T-helper 1 cell treated with Interleukin-12 subunit alpha and Interleukin-12 subunit beta and Interleukin-4 antibody, amounts not matched to agents 30 ng/mL and 1 ng/mL, for 36 hours (primary cell): ENCODE data around the gene GNGT1. TPM values are rescaled to one million over a fixed set of nuclear protein-coding genes. Genes with fewer than 3 reads are reported as not detected.

Experiments used
- intact Hi-C: fragments of 100-400 bp; cut with micrococcal nuclease; formaldehyde crosslinking; loops from one replicate; pipeline ENCODE4 v1.15.1; 2024
- total RNA-seq: library from RNA; stranded (reverse); gene quantifications from 2 replicates; pipeline ENCODE4 v1.2.3, GENCODE V29; 2022

Gene GNGT1
- total RNA-seq, 1 donor from 2014 or later, result not detected

DNA sequence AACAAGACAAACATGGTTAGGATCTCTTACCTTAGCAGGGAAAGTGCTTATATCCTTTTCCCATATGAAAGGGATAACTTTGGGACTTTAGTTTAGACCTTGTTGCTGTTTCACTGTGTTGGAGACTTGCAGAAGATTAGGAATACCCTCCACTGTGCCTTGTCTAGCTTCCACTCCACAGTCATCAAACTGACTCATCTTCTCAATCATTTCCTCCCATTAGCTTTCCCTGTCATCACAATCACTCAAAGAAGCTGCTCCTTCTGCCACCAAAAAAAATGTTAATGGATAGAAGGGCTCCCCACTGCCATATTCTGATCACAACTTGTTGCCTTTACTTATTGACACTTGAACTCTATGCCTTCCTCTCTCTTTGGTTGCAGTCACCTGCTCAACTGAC lies 31.9 kb downstream of the GNGT1 start:
- intact Hi-C loops, result no loop called here

DNA sequence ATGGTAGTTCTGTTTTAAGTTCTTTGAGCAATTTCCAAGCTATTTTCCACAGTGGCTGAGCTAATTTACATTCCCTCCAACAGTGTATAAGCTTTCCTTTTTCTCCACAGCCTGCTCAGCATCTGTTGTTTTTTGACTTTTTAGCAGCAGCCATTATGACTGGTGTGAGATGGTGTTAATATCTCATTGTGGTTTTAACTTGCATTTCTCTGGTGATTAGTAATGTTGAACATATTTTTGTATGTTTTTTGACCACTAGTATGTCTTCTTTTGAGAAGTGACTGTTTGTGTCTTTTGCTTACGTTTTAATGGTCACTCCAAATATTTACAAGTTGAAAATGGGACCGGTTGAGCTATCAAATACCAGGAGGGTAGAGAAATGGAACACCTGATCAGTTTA lies 35.6 kb downstream of the GNGT1 start:
- intact Hi-C loops, result no loop called here

DNA sequence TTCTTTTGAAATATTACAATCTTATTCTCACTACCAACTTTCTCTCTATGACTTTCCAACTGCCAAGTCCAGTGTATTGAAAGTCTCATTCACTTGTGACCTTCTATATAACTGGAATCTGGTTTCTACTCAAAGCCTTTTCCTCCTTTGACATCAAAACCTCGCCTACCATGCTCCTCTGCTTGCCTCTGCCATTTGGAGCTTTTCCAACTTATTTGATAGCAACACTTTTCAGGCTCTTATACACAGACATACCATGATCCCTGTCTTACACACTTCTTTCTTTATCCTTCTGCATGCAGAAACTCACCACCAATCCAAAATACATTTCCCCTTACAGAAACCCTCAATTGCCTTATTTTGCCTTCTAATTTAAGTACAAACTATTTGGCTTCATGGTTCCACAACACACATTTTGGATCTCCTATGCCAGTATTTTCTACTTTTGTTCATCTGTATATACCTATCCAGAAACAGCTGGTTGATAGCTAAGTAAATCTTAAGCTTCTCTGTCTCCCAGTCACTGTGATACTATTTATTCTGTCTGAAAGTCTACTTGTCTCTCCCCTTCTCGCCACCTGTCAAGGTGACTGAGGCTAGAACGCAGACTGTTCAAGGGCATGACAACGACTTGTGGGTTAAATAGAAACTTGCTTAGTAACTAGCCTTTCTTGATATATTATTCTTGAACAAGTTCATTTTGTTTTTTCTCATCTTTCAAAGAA lies 37.6 kb downstream of the GNGT1 start:
- intact Hi-C loops, result no loop called here

DNA sequence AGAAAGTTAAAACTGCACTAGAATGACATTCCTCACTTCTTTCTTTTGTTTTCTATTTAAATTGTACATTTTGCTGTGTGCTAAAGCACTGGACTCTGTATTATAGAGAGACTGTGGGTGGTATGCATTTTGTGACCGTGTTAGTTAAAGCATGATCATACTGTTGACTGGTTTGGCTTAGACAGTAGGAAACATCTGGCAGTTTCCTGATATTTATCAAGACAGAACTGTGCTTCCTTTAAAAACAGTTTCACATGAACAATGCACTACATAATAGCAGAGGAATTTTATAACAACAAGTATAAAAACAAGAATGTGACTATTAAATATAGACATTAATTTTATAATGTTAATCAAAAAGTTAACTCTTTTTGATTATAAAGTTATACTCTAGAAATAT lies 38.3 kb downstream of the GNGT1 start:
- intact Hi-C loops, result no loop called here

DNA sequence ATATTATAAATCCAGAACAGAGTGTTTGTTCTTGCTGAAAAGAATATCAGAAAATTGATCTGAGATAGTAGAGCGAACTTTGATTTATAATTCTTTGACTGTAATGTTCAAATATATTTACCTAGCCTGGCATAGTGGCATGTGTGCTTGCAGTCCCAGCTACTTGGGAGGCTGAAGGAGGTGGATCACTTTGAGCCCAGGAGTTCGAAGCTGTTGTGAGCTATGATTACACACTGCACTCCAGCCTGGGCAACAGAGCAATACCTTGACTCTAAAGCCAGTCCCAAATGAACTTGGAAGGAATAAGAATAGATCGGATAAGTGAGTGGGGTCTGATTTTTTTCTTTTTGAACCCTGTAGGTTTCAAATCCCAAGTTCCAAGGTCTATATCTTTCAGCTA lies 38.7 kb downstream of the GNGT1 start:
- intact Hi-C loops, result no loop called here

DNA sequence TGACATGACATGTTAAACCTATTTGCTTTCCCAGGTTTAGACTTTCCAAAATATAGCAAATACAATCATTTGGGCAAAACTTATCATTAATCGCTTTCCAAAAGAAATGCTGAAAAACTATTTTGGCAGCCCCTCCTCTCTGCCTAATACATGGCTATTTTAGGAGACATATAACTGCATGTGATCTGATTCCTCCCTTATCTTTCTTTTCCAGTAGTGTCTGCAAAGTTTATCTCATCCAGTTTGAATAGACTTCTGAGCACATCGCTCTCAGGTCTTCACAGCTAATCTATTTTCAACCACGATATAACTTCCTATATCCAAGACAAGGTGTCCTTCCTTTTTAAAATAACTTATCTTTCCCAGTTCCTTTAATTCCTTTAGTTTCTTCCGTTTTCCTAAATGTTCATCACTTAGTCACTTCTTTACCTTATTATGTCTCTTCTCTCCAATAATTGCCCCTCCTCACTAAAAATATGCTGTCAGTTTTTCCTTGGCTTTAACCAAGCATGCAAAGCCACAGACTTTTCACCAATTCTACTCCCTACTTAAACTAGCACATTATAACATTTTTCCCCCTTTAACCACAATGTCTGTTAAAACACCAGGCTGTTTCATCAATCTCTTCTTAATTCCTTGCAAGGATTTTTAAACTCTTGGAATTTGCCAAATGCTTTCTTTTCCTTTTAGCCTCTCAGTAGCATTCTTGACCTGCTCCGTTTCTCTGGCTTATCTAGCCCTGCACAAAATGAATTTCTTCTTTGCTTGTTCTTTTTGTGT lies 39.6 kb downstream of the GNGT1 start:
- intact Hi-C loops, result no loop called here

DNA sequence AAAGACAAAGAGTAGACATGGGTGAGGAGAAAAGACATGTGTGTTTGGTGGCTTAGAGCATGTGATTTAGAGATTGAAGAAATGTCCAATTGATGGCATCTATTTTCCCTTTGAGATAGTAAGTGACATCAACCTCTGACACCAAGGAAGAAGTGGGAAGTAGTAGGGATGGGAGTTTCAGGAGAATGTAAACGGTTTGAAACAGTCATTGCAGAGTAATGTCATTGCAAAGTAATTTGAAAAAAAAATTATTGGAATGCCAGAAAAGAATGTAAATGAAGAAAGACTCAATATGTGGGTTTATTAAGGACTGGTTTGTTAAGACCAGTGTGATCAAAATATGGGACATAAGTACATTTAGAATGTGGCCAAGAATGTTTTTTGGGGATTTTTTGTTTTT lies 41.7 kb downstream of the GNGT1 start:
- intact Hi-C loops, result no loop called here

DNA sequence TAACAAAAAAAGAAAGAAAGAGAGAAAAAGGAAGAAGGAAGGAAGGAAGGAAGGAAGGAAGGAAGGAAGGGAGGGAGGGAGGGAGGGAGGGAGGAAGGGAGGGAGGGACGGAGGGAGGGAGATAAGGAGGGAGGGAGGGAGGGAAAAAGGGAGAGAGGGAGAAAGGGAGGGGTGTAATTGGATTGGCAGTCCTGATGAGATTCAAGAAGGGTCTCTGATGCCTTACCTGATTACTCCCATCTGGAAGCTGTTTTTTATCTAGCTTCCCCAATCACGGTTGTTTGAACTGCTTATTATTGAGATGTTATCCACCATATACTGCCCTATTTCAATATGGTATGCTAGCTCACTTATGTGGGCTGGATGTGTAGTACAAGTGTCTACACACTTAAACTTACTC lies 42.5 kb downstream of the GNGT1 start:
- intact Hi-C loops, result no loop called here

DNA sequence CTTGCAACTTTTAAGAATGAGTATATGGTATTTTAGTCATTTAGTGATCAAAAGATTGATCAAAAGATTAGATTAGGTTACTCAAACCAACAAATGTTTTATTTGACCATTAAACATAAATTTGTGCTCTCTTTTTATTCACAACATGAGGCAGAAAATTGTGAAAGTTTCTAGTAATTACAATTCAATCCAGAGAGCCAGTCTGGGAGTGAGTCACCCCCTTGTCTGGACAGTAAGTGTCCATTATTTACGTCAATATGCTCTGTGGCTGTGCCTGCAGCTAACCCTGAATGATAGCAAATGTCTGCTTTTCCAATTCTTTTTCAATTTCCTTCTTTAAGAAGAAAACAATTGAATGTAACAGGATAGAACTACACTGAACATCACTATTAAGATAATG lies 43.1 kb downstream of the GNGT1 start:
- intact Hi-C loops, result no loop called here

DNA sequence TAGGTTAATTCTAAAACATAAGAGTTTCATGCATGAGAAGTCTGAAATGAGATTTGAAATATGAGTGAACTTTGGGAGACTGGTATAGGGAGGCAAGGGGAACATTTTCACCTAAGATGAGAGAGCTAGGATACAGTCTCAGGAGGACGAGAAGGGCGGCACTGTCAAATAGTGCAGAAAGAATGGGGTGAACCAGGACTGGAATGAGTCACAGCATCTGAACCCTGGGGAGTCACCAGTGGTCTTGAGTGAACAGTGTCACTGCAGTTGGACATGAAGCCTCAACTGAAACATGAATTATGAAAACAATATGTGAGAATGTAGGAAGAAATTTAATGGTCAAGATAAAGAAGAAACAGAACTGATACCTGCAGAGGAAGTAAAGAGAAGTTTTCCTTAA lies 48.9 kb downstream of the GNGT1 start:
- intact Hi-C loops, result no loop called here

DNA sequence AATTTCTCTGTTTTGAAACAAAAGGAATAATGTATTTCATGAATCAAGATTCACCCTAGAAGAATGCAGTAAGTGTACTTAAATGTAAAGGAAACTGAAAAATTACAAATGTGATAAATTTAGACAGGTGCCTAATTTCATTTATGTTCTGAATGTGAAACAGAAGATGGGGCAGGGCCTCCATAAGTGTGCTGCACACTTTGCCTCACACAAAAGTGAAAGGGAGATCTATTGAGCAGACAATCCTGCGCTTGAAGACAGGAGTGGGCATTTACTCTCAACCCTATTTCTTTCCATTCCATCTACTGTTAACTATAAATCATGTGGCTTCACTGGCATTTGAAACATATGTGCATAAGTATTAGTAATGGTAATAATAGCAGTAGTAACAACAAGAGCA lies 51.4 kb downstream of the GNGT1 start:
- intact Hi-C loops, result no loop called here

DNA sequence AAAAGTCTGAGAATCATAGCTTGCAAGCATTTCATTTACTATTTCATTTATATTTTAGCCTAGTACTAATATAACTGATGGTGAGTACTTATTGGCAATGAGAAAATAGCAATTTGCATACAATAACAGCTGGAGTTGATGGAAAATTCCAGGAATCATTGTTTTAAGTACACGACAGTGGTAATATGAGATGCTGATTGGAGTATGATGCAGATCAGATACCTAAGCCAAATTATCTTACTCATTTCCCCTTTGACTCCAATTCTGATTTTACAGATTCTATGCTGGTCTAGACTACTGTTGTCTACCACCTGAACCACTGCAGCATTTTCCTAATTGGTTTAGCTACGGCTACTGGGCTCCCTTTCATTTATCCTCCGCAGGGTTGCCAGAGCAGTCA lies 51.8 kb downstream of the GNGT1 start:
- intact Hi-C loops, result no loop called here

DNA sequence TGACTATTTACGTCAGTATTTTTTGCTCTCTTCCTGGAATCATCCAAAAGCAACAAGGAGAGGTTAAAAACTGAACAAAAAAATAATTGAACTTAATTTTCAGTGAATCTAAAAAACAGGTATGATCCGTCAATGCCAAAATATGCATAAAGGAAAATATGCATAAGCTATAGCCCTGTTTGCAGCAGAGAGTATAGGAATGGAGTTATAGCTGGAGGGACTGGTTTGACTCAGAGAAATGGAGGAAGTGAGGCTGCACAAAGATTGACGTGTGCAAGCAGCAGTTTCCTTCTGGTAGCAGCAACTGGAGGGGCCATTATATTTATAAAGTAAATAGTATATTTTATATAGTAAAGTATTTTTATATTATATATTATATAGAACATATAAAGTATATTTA lies 52.3 kb downstream of the GNGT1 start:
- intact Hi-C loops, result no loop called here

Other genes with a start within 250 kb of the GNGT1 start
- not detected in 2 replicates for gene TFPI2, start 15.8 kb upstream of the GNGT1 start, total RNA-seq
- gene GNG11, start 15.2 kb downstream of the GNGT1 start, total RNA-seq, result not detected in 2 replicates
- 21.1 and 22.7 TPM in 2 replicates for gene BET1, start 97.8 kb downstream of the GNGT1 start, total RNA-seq